HG02970 (cell line): Measurements from ENCODE around the gene HNRNPUL2.

Experiments
- ATAC-seq: cut with Tn5 transposase; IDR thresholded peaks from one replicate; pipeline ENCODE4 v1.9.1; 2021; ENCODE audit warnings: mild to moderate bottlenecking, moderate library complexity, moderate number of reproducible peaks; ENCODE audit not compliant: unreplicated experiment, low FRiP score

Gene HNRNPUL2

DNA sequence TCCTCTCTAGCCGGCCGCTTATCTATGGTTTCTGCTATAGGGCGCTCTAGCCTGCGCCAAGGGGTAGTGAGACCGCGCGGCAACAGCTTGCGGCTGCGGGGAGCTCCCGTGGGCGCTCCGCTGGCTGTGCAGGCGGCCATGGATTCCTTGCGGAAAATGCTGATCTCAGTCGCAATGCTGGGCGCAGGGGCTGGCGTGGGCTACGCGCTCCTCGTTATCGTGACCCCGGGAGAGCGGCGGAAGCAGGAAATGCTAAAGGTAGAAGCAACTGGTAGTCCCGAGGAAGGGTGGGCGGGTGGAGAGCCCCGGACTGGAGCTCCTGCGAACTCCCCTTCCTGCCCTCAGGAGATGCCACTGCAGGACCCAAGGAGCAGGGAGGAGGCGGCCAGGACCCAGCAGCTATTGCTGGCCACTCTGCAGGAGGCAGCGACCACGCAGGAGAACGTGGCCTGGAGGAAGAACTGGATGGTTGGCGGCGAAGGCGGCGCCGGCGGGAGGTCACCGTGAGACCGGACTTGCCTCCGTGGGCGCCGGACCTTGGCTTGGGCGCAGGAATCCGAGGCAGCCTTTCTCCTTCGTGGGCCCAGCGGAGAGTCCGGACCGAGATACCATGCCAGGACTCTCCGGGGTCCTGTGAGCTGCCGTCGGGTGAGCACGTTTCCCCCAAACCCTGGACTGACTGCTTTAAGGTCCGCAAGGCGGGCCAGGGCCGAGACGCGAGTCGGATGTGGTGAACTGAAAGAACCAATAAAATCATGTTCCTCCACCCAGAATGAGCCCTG lies 55.5 kb downstream of the HNRNPUL2 start, which contains the start of the genes LBHD1 and UQCC3:
TSS of gene LBHD1 (minus strand) at position 660 of the 782 bp plus-strand sequence. CDS start 2,236 bp downstream, outside the sequence.
TSS of gene UQCC3 (plus strand) at position 66 of the 782 bp plus-strand sequence. CDS start at position 139, 73 bp downstream.
- no peak for ATAC-seq

GRCh38 chr11:62671236-62671607 lies 56.0 kb downstream of the HNRNPUL2 start:
- ATAC-seq = no peak

DNA sequence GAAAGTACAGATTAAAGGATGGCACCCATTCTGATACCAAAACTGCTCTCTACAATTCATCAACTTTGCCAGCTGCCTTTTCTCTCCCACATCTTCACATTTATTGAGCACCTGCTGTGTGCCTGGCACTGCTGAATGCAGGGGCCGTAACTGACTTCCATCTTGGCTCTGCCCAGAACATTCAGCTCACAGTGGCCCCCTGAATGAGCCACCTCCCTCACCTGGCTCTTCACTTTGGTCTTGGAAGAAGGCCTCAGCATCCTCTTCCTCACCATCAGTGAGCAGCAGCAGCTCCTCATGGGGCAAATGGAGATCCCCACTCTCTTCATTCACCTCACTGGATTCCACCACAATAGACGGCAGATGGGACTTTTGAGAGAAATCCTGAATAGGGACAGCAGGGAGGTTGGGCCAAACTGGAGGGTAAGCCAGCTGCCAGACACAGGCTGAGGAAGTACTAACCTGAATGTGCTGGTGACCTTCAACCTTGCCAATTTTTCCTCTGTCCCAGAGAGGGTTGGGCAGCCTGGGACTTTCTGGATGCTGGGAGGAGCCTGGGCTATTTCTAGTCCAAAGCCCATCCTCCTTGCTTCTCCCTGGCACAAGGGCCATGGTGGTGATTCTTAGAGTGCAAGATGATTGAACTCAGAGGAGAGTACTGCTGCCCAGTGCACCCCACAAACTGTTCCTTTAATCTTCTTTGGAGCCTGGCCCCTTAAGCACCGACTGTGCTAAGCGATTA lies 57.7 kb downstream of the HNRNPUL2 start:
- ATAC-seq = no peak

DNA sequence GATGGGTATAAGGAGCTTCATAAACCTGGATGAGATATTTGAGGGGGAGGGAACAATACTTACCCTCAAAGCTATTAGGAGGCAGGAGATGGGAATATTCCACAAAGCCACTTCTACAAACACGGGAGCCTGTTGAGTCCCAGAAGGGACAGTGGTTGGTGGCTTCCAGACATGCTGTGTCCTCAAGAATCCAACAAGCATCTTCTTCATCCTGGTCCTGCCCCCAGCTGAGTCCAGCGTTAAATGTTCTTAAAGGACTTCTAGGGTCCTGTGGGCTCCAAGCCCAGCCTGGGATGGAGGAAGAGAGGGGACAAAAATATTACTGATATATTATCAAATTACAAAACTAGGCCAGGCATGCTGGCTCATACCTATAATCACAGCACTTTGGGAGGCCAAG lies 59.8 kb downstream of the HNRNPUL2 start:
- ATAC-seq = no peak

- no peak for ATAC-seq
Measured at GRCh38 chr11:62666259-62666926, 60.9 kb downstream of the HNRNPUL2 start.

GRCh38 chr11:62665599-62666258 lies 61.5 kb downstream of the HNRNPUL2 start:
- peak; percentile 21 for ATAC-seq

GRCh38 chr11:62665075-62665598 lies 62.1 kb downstream of the HNRNPUL2 start, which contains the start of the genes C11orf98 and CSKMT:
Gene C11orf98, minus strand, starts transcription at chr11:62665210. Its CDS starts 41 bp downstream, at chr11:62665169.
Gene CSKMT, plus strand, starts transcription at chr11:62665312. Its CDS starts 568 bp downstream, at chr11:62665880.
- ATAC-seq = peak; percentile 65

DNA sequence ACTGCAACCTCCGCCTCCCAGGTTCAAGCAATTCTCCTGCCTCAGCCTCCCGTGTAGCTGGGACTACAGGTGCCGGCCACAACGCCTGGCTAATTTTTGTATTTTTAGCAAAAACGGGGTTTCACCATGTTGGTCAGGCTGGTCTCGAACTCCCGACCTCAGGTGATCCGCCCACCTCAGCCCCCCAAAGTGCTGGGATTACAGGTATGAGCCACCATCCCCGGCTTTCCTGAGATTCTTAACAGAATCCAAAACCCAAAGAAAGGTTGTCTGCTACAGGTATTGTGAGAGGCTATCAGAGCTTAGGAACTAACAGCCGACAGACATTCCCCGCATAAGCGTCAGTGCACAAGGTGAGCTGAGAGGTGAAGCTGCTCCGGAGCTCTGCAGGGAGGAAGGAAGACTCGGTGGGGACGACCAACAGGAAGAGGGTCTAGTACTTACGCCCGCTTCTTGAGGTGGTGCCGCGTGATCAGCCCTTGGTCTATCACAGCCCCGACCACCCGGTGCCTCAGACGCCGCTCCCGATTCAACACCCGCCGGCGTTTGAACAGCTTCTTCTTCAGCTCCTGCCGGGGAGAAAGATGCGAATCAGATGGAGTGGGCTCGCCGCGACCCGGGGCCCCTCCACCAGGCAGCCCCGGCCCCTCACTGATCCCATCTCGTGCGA lies 62.7 kb downstream of the HNRNPUL2 start:
- ATAC-seq = peak; percentile 20
